Lower lobe of right lung (tissue), 2 donors: ENCODE measurements around the gene RTN4RL1. TPM values are rescaled to one million over a fixed set of nuclear protein-coding genes. Genes with fewer than 3 reads are reported as not detected.

ENCODE experiments used
- ATAC-seq, 2 donors: fragments of 200-7000 bp; cut with Tn5 transposase; one replicate each; pipeline ENCODE4 v1.9.1; 2020 to 2022; ENCODE audit warnings: mild to moderate bottlenecking in 2 of 2, moderate library complexity in 2 of 2
- DNase-seq: peaks from one replicate; pipeline ENCODE4 v3.0.0-alpha.2; 2020
- H3K27ac ChIP-seq: fragments of 200-600 bp; one replicate; pipeline ENCODE4 v1.8.0; 2022
- H3K27me3 ChIP-seq: fragments of 200-600 bp; one replicate; pipeline ENCODE4 v1.8.0; 2022; ENCODE audit warnings: low read depth
- H3K36me3 ChIP-seq: fragments of 200-600 bp; one replicate; pipeline ENCODE4 v1.8.0; 2022; ENCODE audit warnings: mild to moderate bottlenecking
- H3K4me1 ChIP-seq: fragments of 200-600 bp; one replicate; pipeline ENCODE4 v1.8.0; 2022
- H3K4me3 ChIP-seq: fragments of 200-600 bp; one replicate; pipeline ENCODE4 v1.8.0; 2022; ENCODE audit warnings: mild to moderate bottlenecking
- H3K9me3 ChIP-seq: fragments of 200-600 bp; one replicate; pipeline ENCODE4 v1.8.0; 2022
- CTCF ChIP-seq: fragments of 200-600 bp; IDR thresholded peaks from one replicate; pipeline ENCODE4 v1.8.0; 2022; ENCODE audit warnings: antibody characterized with exemption, mild to moderate bottlenecking
- intact Hi-C: fragments of 100-400 bp; cut with DNase I; formaldehyde crosslinking; loops from one replicate; pipeline ENCODE4 v1.11.0; 2022
- total RNA-seq: library from RNA; stranded (reverse); fragmentation: NEBNext Ultra II Directional; extraction: Animal tissue kit (Norgen Biotek cat#: 25700); gene quantifications from one replicate; pipeline ENCODE4 v1.2.1, GENCODE V29; 2021
- donor health status: DM: no; HTN: yes; CAD: no; lungs with severe emphysema.

The RTN4RL1 gene
- total RNA-seq, 1 donor from 2014 or later = 5.8 TPM

- intact Hi-C loops = no loop called here
- H3K36me3 ChIP-seq = no peaks in the 10 kb centered on the region
- DNase-seq (no peak), ATAC-seq (peak; percentile 56 to 68)
- H3K27me3 ChIP-seq = peaks cover 24% of the 10 kb centered on the region
- H3K27ac ChIP-seq = no peak overlapping the region
- H3K4me3 ChIP-seq = no peak overlapping the region
- no peaks in the 10 kb centered on the region for H3K4me1 ChIP-seq
- H3K9me3 ChIP-seq = no peaks in the 10 kb centered on the region
- no peak for TF ChIP-seq CTCF
Measured at GRCh38 chr17:1979182-1979985, 45.8 kb downstream of the RTN4RL1 start.

GRCh38 chr17:1978396-1978949 is 46.7 kb downstream of the RTN4RL1 start:
- no peak for ATAC-seq

DNA sequence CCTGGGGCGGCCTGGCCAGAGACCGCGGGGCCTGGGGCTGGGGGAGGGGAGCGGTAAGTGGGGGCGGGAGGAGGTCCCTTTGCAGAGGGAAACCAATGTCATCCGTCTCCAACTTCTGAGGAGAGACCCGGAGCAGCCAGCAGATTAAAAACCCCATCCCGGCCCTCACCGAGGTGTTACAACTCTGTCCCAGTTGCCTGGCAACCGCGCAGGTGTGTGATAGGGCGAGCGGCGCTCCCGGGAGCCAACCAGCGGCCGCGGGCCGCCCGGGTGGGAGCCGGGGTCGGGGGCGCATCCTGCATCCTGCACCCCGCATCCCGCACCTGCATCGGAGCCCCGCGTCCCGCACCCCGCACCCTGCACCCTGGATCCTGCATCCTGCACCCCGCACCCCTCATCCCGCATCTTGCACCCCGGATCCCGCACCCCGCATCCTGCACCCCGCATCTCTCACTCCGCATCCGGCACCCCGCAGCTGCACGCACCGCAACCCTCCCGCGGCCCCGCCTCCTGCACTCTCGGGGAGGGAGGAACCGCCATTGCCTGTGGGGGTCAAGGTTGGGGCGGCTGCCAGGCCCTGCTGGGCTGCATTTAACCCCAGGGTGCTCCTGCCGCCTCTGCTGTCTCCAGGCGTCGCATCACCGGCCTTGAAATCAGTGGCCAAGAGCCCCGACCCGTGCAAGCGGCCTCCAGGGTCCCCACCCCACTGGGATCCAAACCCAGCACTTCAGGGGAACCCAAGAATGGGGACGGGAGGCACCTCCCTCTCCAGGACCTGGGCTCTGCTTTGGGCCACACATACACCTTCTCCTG is 47.3 kb downstream of the RTN4RL1 start:
- DNase-seq (no peak), ATAC-seq (no peak)
- no peaks in the 10 kb centered on the region for H3K9me3 ChIP-seq
- no peak overlapping the region for H3K4me3 ChIP-seq
- H3K27me3 ChIP-seq = peaks cover 24% of the 10 kb centered on the region
- H3K36me3 ChIP-seq = no peaks in the 10 kb centered on the region
- intact Hi-C loops = no loop called here
- no peak for TF ChIP-seq CTCF
- H3K4me1 ChIP-seq = no peaks in the 10 kb centered on the region
- H3K27ac ChIP-seq = no peak overlapping the region

More at GRCh38 chr17:1978396-1978949, 46.7 kb downstream of the RTN4RL1 start:
- no peak overlapping the region for H3K27ac ChIP-seq
- TF ChIP-seq CTCF = no peak
- H3K4me1 ChIP-seq = no peaks in the 10 kb centered on the region
- H3K9me3 ChIP-seq = no peaks in the 10 kb centered on the region
- intact Hi-C loops = no loop called here
- no peak for DNase-seq
- H3K36me3 ChIP-seq = no peaks in the 10 kb centered on the region
- H3K4me3 ChIP-seq = no peak overlapping the region
- peaks cover 24% of the 10 kb centered on the region for H3K27me3 ChIP-seq

DNA sequence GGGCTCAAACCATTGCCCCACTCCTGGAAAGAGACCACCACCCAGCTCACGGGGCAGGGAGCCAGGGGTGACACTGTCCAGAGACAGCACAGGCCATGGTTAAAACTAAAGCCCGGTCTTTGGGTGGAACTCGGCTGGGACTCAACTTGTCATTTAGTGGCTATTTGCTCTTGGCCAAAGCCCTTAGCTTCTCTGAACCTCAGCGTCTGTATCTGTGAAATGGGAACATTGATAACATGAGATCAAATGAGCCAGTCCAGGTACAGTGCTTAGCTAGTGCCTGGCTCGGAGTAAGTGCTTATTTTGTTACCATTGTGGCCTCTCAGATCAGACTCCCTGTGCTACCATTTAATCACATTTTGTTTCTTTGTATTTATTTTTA is 48.5 kb downstream of the RTN4RL1 start:
- Histone ChIP-seq H3K4me3 (no peak overlapping the region), H3K27ac (no peak overlapping the region), H3K27me3 (peaks cover 24% of the 10 kb centered on the region), H3K36me3 (no peaks in the 10 kb centered on the region), H3K9me3 (no peaks in the 10 kb centered on the region), H3K4me1 (no peaks in the 10 kb centered on the region)
- ATAC-seq = no peak
- DNase-seq = no peak
- intact Hi-C loops = no loop called here
- no peak for TF ChIP-seq CTCF

DNA sequence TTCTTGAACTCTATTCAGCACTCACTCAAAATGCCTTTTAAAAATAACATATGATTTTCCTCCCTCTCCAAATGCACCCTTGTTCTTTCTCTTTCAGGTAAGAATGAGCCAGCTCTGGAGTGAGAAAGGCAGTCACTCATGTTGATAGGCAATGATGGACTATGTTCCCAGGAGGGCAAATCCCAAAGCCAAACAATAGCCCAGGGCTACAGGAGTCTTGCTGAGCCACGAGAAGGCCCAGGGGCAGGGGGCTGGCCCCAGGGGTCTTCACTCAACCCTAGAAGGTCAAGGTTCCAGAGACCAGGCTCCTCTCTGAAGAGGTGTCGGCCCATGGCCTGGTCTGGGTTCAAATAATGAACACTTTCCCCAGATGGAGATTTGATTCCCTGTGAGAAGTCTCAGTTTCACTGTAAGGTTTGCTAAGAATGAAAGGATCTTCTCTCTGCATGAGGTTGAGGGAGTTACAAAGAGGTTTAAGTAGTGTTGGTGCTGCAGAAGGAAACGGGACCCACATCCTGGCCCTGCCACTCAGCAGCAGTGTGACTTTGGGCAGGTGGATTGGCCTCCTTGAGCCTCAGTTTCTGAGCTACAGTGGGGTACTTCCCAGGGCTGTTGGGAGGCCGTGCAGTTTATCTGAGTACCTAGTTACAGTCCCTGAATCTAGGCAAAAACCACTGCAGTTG is 49.0 kb downstream of the RTN4RL1 start:
- no peak for ATAC-seq
- Histone ChIP-seq H3K4me3 (no peak overlapping the region), H3K27ac (no peak overlapping the region), H3K4me1 (no peaks in the 10 kb centered on the region), H3K36me3 (no peaks in the 10 kb centered on the region), H3K27me3 (peaks cover 24% of the 10 kb centered on the region), H3K9me3 (no peaks in the 10 kb centered on the region)
- no peak for DNase-seq
- intact Hi-C loops = no loop called here
- TF ChIP-seq CTCF = no peak
